ENCODE data around the gene ADGRG3. TPM values are rescaled to one million over a fixed set of nuclear protein-coding genes. Genes with fewer than 3 reads are reported as not detected.

Gene ADGRG3, protein sequence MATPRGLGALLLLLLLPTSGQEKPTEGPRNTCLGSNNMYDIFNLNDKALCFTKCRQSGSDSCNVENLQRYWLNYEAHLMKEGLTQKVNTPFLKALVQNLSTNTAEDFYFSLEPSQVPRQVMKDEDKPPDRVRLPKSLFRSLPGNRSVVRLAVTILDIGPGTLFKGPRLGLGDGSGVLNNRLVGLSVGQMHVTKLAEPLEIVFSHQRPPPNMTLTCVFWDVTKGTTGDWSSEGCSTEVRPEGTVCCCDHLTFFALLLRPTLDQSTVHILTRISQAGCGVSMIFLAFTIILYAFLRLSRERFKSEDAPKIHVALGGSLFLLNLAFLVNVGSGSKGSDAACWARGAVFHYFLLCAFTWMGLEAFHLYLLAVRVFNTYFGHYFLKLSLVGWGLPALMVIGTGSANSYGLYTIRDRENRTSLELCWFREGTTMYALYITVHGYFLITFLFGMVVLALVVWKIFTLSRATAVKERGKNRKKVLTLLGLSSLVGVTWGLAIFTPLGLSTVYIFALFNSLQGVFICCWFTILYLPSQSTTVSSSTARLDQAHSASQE
- 0.07 TPM in 1 of 2 replicates, not detected in the other for total RNA-seq

DNA sequence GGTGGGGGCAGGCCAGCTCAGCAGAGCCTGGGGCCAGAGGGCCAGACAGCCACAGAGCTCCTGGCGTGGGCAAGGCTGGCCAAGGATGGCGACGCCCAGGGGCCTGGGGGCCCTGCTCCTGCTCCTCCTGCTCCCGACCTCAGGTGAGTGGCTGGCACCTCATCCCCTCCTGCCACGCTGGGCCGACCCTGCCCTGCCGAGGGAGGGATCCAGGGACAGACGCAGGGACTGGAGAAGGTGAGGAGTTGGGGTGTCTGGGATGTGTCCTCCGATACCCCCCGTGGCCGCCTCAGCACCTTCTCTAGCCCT, at the start of gene ADGRG3:
TSS of gene ADGRG3 (plus strand) at position 44 of the 309 bp plus-strand sequence. CDS start at position 86, 42 bp downstream.

DNA sequence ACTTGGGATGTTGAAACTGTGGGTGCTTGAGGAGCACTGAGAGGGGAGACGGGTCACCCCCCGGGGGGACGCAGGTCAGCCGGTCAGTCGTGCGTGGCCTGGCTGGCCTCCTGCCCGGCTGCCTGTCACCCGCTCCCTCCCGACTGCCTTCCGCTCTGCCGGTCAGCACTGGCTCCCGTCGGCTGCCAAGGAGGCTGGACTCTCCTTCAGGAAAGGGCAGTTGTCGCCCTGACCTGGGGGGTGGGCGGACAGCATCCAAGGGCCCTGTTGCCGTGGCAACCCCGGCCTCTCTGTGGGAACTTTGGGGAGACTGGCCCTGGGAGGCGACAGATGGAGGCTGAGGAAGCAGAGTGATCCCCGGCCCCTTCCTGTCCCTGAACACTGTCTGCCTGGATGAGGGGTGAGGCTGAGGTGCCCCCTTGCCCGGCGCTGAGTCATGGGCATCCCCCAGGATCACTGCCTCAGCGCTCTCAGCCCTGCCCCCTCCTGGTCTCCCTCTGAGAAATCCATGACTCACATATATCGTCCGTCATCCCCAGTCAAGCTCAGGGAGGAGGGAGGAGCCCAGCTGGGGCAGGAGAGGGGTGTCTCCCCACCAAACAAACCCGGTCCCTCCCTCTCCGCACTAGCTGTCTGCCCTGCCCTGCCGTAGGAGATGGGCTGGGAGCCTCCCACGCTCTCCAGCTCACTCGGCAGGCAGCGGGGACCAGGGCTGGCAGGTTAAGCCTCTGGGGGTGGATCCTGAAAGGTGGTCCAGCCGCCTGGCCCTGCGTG, 39.9 kb upstream of the ADGRG3 start, which contains the start of gene ADGRG1:
TSS of gene ADGRG1 (plus strand) at position 623 of the 774 bp plus-strand sequence. CDS start 21,658 bp downstream, outside the sequence.

DNA sequence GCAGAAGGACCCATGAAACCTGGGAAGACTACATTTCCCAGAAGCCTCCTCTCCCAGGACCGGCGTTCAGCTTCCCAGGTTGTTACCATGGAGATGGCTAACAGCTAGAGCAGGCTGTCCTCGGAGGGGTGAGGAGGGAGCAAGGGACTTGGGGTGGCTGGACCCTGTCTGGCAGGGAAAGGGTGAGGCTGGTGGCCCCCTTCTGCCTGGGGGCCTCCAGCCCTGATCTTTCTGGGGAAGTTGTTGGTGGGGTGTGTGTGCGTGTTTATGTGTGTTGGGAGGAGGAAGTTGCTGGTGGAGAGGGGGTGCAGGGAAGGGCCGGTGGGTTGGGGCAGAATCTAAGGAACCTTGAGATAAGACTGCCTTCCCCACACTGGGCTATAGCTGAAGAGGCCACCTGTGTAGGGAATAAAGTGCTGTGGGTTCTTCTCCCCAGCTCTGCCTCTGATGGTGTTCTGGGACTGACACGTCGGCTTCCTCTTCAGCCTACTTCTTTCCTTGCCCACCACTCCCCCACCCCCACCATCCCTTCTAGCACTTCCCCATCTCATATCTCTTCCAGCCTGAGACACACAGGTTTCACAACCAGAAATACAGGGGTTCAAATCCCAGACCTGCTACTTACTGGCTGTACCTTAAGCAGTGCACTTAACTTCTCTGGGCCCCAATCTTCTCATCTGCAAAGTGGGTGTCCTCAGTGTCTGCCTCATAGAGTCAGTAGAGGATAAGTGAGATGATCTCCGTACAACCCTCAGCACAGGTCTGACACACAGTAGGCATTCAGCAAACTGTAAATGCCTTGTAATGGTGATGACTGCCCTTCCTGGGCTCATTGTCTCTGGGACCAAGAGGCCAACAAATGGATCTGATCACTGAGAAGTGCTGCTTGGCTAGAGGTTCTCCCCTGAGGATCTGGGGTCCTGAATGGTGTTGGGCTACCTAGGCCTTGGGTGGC, 26.9 kb downstream of the ADGRG3 start, which contains the start of gene DRC7:
TSS of gene DRC7 (plus strand) at position 82 of the 955 bp plus-strand sequence. CDS start 3,144 bp downstream, outside the sequence.

DNA sequence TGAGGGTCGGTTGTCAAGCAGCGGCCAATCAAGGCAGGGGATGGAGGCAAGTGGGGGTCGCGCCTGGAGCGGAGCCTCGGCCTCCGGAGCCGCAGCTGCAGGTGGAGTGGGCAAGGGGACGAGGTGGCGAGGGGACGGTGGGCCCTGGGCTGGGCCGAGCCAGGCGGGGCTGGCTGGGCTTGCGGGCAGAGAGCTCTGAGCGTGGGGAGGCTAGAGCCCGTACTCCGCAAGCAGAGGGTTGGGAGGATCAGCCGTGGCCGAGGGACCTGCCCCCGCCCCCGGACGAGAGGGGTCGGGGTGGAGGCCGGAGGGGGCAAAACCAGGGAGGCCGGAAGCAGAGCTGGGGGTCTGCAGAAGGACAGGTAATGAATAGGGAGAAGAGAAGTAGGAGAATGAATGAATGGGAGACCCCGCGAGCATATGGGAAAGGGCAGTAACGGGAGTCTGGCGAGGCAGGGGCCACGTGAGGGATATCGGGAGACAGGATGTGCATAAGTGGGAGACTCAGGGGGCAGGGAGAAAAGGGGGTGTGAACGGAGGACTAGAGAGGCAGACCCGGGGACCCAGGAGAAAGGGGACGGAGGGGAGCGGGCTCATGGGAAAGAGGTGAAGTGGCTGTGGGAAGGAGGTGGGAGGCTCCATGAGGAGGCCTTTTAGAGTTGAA, 67.8 kb downstream of the ADGRG3 start, which contains the start of gene KATNB1:
TSS of gene KATNB1 (plus strand) at position 16 of the 664 bp plus-strand sequence. CDS start 1,474 bp downstream, outside the sequence.

Other genes with a start within 250 kb of the ADGRG3 start
- 60.6 and 81.7 TPM in 2 replicates for gene CIAPIN1, start 220.9 kb upstream of the ADGRG3 start, total RNA-seq
- gene COQ9, start 220.8 kb upstream of the ADGRG3 start, total RNA-seq: 54.3 and 57.7 TPM in 2 replicates
- 101 and 122 TPM in 2 replicates for gene POLR2C, start 205.6 kb upstream of the ADGRG3 start, total RNA-seq
- gene DOK4, start 181.8 kb upstream of the ADGRG3 start, total RNA-seq: 17.4 and 19.3 TPM in 2 replicates
- gene CCDC102A, start 131.7 kb upstream of the ADGRG3 start, total RNA-seq: 1.4 and 5.0 TPM in 2 replicates
- gene ADGRG5, start 125.7 kb upstream of the ADGRG3 start, total RNA-seq: 0.07 TPM in 1 of 2 replicates, not detected in the other
- gene ADGRG1, start 39.7 kb upstream of the ADGRG3 start, total RNA-seq: 29.7 and 217 TPM in 2 replicates
- gene DRC7, start 26.5 kb downstream of the ADGRG3 start, total RNA-seq: under 0.01 TPM in 1 of 2 replicates, not detected in the other
- 31.4 and 33.2 TPM in 2 replicates for gene KATNB1, start 67.5 kb downstream of the ADGRG3 start, total RNA-seq
- 47.5 and 72.0 TPM in 2 replicates for gene KIFC3, start 134.2 kb downstream of the ADGRG3 start, total RNA-seq